Activated B cell treated with CpG ODN at 0.5 μM for 24 hours (primary cell): ENCODE measurements around the gene GARIN5A. TPM values are rescaled to one million over a fixed set of nuclear protein-coding genes. Genes with fewer than 3 reads are reported as not detected.

Experiments
- ATAC-seq: fragments of 200-7000 bp; cut with Tn5 transposase; one replicate; pipeline ENCODE4 v1.10.0; 2021; ENCODE audit warnings: low read depth, mild to moderate bottlenecking, moderate library complexity
- CTCF ChIA-PET: fragments of 350-600 bp; sonication (Branson Sonifier 250); formaldehyde crosslinking; loops from one replicate; lab custom pipeline; 2021; ENCODE audit warnings: antibody characterized with exemption; lab: Charles Lee
- POLR2A ChIA-PET: fragments of 350-600 bp; sonication (Branson Sonifier 250); formaldehyde crosslinking; loops from one replicate; lab custom pipeline; 2021; ENCODE audit warnings: antibody characterized with exemption; lab: Charles Lee
- DNase-seq: peaks from one replicate; pipeline ENCODE4 v3.0.0; 2022
- H3K27ac Mint-ChIP-seq: one replicate; pipeline ENCODE4 v1.8.0; 2020; ENCODE audit warnings: mixed read lengths
- H3K27me3 Mint-ChIP-seq: one replicate; pipeline ENCODE4 v1.8.0; 2021; ENCODE audit warnings: mixed read lengths
- H3K36me3 Mint-ChIP-seq: one replicate; pipeline ENCODE4 v1.8.0; 2021; ENCODE audit warnings: low read depth, mixed read lengths
- H3K4me1 Mint-ChIP-seq: one replicate; pipeline ENCODE4 v1.8.0; 2021; ENCODE audit warnings: mixed read lengths
- H3K4me3 Mint-ChIP-seq: one replicate; pipeline ENCODE4 v1.8.0; 2020; ENCODE audit warnings: mild to moderate bottlenecking, mixed read lengths
- H3K9me3 Mint-ChIP-seq: one replicate; pipeline ENCODE4 v1.8.0; 2020; ENCODE audit warnings: mixed read lengths
- intact Hi-C: fragments of 100-400 bp; cut with micrococcal nuclease; formaldehyde crosslinking; loops from one replicate; pipeline ENCODE4 v1.15.1; 2024
- total RNA-seq: library from RNA; stranded (reverse); gene quantifications from 2 replicates; pipeline ENCODE4 v1.2.3, GENCODE V29; 2022
- TF ChIP-seq, protein P1 (sequence below): fragments of 200-600 bp; IDR thresholded peaks from one replicate; pipeline ENCODE4 v1.8.0; 2022; ENCODE audit warnings: antibody characterized with exemption, mild to moderate bottlenecking

The GARIN5A gene
- total RNA-seq, 1 donor from 2014 or later: 0.67 TPM

DNA sequence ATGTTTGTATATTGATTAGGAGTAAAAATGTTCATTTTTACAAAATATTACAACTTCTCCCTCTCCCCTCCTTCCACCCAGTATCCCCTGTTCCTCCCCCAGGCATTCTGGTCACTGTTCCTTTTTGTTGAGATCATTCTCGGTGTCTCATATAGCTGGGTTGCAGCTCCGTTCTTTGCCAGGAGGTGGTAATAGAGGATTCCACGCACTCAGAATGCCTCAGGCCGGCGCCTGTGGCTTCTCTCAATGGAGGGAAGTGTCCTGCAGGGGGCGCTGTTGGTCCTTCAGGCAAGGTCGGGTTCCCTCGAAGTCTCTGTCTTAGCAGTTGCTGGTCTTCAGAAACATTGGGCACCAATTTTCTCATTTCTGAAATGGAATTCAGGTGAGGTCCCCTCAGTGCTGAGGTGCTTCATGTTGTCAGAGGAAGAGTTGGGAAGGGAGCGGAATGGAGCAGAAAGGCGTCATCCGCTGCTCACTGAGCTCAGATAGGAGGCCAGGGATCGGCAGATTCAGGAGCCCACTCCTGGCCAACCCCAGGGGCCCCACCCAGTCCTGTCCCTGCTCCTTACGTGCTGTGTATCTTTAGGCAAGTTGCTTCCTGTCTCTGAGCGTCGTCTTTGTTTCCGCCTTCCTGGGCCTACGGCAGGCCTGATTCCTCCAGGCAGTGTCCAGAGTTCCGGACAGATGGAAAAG lies 10.3 kb upstream of the GARIN5A start:
- TF ChIP-seq, protein P1, sequence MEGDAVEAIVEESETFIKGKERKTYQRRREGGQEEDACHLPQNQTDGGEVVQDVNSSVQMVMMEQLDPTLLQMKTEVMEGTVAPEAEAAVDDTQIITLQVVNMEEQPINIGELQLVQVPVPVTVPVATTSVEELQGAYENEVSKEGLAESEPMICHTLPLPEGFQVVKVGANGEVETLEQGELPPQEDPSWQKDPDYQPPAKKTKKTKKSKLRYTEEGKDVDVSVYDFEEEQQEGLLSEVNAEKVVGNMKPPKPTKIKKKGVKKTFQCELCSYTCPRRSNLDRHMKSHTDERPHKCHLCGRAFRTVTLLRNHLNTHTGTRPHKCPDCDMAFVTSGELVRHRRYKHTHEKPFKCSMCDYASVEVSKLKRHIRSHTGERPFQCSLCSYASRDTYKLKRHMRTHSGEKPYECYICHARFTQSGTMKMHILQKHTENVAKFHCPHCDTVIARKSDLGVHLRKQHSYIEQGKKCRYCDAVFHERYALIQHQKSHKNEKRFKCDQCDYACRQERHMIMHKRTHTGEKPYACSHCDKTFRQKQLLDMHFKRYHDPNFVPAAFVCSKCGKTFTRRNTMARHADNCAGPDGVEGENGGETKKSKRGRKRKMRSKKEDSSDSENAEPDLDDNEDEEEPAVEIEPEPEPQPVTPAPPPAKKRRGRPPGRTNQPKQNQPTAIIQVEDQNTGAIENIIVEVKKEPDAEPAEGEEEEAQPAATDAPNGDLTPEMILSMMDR: no peak
- ChIA-PET POLR2A (no interaction called here), CTCF (no interaction called here)
- Mint-ChIP-seq H3K4me1 (peaks cover 24% of the 10 kb centered on the region), H3K27me3 (no peaks in the 10 kb centered on the region), H3K27ac (no peak overlapping the region), H3K4me3 (no peak overlapping the region), H3K9me3 (no peaks in the 10 kb centered on the region), H3K36me3 (peaks cover 31% of the 10 kb centered on the region)
- DNase-seq (no peak), ATAC-seq (no peak)
- intact Hi-C loops: no loop called here

DNA sequence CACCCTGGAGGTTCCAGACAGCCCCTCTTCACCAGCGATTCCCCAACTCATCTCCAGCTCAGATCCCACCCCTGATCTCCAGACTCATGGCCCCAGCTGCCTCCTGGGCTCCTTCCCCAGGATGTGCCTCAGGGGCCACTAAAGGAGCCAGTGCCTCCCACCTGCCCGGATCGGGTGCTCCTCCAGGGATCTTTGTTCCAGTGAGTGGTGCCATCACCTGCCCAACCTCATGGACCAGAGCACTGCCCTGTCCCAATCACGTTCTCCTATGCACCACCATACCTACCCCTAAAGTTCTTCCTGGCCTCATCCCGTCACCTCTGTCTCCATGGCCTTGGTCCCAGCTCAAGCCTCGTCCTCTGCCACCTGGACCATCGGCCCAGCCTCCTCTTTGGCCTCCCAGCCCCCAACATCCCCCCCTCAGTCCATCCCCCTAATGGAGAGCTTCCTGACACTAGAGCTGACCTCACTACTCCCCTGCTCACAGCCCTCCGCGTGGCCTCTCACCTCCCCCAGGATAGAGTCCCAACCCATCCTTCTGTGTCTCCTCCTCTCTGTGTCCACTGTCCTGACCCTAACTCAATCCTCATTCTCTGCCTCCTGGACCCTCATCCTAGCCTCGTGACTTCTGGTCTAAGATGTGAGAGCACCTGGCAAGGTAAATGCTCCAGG lies 8.8 kb upstream of the GARIN5A start:
- DNase-seq (no peak), ATAC-seq (no peak)
- Mint-ChIP-seq H3K4me3 (no peak overlapping the region), H3K4me1 (peaks cover 11% of the 10 kb centered on the region), H3K27ac (no peak overlapping the region), H3K36me3 (peaks cover 40% of the 10 kb centered on the region), H3K27me3 (no peaks in the 10 kb centered on the region), H3K9me3 (no peaks in the 10 kb centered on the region)
- TF ChIP-seq, protein P1: no peak
- intact Hi-C loops: no loop called here
- ChIA-PET CTCF (no interaction called here), POLR2A (interaction anchor here (0.5 to 0.6 kb wide), 2 partner anchors 332 to 460 kb away, joined by 3 to 4 read pairs; partner anchors contain the start of gene ZNF473)

DNA sequence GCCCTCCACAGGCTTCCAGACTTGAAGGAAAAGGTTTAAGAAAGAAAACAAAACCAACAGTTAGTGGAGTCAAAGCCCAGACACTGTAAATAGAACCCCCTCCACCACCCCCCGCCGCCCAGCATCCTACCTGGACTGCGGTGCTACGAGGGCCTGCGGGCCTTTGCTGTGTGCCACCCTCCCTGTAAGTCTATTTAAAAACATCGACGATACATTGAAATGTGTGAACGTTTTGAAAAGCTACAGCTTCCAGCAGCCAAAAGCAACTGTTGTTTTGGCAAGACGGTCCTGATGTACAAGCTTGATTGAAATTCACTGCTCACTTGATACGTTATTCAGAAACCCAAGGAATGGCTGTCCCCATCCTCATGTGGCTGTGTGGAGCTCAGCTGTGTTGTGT lies 6.3 kb upstream of the GARIN5A start:
- H3K27ac Mint-ChIP-seq: no peak overlapping the region
- ATAC-seq (no peak), DNase-seq (no peak)
- peaks cover 52% of the 10 kb centered on the region for H3K36me3 Mint-ChIP-seq
- TF ChIP-seq, protein P1: no peak
- no peaks in the 10 kb centered on the region for H3K27me3 Mint-ChIP-seq
- H3K4me3 Mint-ChIP-seq: no peak overlapping the region
- POLR2A ChIA-PET: no interaction called here
- CTCF ChIA-PET: no interaction called here
- intact Hi-C loops: no loop called here
- H3K4me1 Mint-ChIP-seq: peaks cover 12% of the 10 kb centered on the region
- H3K9me3 Mint-ChIP-seq: no peaks in the 10 kb centered on the region

DNA sequence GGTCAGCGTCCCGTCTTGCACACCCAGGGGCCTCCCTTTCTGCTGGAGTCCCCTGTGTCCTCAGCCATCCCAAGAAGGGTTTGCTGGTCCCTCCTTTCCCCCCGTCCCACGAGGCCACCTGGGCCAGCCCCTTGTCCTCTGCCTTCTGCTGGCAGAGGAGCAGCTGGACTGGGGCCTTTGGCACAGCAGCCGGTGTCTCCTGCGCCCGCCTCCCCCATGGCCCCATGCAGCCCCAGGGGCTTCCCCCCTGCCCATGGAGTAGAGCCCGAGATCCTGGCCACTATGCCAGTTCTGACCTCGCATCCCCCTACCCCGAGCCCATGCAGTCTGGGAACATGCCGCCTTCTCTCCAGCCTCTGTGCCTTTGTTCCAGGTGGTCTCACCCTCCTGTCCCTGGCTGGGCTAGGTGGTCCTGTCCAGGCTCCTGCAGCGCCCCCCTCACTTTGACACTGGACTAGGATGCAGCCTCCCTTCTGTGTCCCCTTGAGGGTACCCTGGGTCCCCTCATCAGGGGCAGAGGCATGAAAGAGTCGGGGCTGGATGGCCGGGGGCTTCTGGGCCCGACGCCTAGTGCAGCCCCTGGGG lies 5.7 kb upstream of the GARIN5A start:
- intact Hi-C loops: no loop called here
- H3K4me3 Mint-ChIP-seq: no peak overlapping the region

More for the DNA sequence above, 5.7 kb upstream of the GARIN5A start:
- H3K27me3 Mint-ChIP-seq: no peaks in the 10 kb centered on the region
- DNase-seq (no peak), ATAC-seq (no peak)
- H3K36me3 Mint-ChIP-seq: peaks cover 57% of the 10 kb centered on the region
- peaks cover 14% of the 10 kb centered on the region for H3K4me1 Mint-ChIP-seq
- H3K9me3 Mint-ChIP-seq: no peaks in the 10 kb centered on the region
- ChIA-PET CTCF (no interaction called here), POLR2A (no interaction called here)
- TF ChIP-seq, protein P1: no peak
- H3K27ac Mint-ChIP-seq: no peak overlapping the region
